Ramos (cell line): ENCODE results near the gene RIPK3.

Experiments
- in situ Hi-C: fragments of 300-500 bp; cut with MboI; formaldehyde crosslinking; loops from one replicate; pipeline ENCODE4 v1.14.3; 2022; ENCODE audit warnings: low sequenced_read_pairs; ENCODE audit not compliant: unreplicated experiment

The RIPK3 gene

DNA sequence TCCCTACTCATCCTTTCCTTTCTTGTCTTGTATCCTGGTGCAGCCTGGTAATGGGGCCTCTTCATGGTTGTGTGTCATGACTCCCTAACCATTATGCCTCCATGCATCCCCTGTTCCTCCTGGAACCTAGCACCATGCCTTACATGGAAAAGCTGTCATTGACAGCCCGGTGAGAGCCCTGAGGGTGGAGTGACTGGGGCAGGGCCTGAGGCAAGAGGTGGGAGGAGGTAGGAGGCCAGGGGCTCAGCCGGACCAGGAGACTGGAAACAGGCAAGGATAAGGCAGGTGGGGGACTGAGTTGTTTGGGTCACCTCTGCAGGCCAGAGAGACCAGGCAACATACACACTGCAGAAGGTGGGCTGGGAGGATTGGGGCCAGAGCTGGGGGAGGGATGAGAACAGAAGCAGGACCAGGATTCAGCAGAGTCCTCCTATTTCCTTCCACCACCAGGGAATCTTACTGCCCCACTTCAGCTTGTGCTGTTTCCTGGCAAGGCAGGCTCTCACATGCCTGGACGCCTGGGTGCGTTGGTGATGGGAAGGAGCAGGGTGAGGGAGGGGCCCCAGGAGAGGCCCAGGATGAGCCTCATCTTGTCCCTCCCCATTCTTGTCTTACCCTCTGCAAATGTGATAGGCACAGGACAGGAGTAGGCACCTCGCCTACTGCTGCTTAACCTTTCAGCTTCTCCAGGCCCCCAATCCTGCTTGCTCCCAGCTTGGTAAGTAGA is 30.1 kb downstream of the RIPK3 start, which contains the start of gene LTB4R2:
Gene LTB4R2 (plus strand): TSS at position 603 of the 727 bp plus-strand sequence. CDS start 525 bp downstream, outside the sequence.
- in situ Hi-C loops, result no loop called here

DNA sequence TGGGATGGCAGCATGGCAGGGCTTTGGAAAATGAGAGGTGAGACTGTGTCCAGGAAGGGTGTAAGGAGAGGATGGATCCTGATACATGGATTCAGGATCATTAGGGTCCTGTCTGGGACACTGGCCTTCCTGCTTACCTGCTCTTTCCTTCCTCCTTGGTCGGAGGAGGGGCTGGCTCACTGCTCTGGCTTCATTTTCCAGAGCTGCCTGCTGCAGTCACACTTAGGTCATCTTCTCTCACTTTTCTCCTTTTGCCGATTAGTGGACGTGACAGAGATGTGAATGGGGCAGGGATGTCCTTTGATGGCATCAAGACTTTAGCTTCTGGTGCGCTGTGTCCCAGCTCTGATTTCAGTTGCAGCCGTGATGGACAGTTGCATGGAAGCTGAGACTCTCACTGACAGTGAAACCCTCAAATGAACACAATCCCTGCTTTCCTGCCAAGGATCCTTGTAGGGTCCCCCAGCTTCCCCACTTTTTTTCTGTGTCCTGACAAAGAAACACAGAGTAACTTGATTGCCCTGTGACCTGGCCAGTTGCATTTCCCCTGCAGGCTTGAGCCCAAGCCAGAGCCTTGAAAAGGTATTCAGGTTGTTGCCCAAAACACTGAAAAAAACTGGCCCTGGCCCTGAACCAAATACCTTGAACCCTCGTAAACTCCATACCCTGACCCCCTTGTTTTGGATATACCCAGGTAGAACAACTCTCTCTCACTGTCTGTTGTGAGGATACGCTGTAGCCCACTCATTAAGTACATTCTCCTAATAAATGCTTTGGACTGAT is 31.3 kb downstream of the RIPK3 start:
- in situ Hi-C loops, result no loop called here

- in situ Hi-C loops, result no loop called here
Observed at GRCh38 chr14:24307575-24308341, 32.0 kb downstream of the RIPK3 start, which contains the start of gene CIDEB. TSS of gene CIDEB (minus strand) at chr14:24307977. CDS start at chr14:24307858, 119 bp downstream.

DNA sequence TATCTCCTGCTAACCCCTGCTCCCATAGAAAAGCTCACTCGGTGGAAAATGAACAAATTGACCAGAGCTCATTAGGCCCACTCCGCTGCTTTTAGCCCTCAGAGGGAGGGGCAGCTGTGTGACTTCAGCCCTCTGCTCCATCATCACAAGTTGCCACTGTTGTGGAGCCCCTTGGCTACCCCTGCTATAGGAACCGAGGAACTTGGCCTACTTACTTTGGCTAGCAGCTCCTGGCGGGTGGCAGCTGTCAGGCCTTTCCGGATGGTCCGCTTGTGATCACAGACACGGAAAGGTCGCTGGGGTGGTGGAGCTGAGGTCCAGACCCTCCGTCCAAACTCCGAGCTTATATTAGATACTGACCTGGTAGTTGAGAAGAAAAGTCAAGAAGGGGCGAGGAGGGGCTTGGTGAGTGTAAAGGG is 32.6 kb downstream of the RIPK3 start:
- in situ Hi-C loops, result no loop called here

- in situ Hi-C loops, result no loop called here
Observed at GRCh38 chr14:24304019-24304387, 35.8 kb downstream of the RIPK3 start.

DNA sequence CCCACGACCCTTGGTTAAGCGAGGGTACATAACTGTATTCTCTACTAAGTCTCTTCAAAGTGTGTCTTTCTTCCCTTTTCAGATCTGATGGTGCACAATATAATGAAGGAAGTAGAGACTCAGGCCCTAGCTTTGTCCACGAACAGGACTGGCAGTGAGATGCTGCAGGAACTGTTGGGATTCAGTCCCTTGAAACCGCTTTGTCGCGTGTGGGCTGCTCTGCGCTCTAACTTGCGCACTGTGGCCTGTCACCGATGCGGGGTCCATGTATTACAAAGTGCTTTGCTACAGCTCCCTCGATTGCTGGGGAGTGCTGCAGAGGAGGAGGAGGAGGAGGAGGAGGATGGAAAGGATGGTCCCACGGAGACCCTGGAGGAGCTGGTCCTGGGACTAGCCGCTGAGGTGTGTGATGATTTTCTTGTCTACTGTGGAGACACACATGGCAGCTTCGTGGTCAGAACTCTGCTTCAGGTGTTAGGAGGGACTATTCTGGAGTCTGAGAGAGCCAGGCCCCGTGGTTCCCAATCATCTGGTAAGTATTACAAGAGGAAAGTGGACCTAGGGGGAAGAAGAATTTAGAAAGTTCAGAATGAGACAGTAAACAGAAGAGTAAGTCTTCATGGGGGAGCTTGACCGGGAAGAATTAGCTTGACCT is 39.3 kb downstream of the RIPK3 start:
- in situ Hi-C loops, result no loop called here

DNA sequence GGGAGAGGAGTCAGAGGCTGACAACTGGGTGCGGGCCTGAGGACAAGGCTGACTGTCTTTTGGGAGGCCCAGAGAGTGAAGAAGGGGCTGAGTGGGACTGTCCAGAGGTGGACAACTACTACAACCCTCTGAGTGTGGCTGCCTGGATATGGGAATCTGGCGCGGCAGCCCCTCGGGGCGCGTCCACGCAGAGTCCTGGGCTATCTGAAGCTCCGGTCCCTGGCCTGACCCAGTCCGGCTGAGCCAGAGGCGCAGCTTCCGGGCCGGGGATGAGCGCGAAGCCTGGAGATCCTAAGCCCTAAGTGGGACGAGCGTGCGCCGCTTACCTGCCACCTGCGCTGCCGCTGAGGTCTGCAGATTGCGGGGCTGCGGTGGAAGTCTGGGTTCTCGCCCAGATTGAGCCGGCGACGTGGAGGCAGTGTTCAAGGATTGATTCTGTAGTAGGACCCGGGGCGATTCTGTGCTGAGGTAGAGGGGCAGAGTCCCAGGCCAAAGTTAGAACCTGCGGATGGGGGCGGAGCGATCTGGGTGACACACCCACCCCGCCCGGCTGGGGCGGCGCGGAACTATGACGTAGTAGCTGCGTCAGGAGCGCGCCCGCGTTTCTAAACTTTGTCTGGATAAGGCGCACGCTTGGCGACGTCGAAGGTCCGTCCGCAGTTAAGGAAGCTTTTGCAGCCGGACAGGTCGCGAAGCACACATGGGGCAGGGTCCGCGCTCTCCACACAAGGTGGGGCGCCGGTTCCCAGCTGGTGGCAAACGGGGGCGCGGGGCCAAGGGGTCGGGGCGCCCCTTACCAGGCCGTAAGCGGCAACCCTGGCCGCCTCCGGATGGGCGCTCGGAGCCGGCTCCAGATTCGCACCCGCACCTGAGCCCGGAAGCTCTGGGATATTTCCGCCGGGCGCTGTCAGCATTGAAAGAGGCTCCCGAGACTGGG is 40.3 kb downstream of the RIPK3 start, which contains the start of the genes DHRS1 and NOP9:
Gene DHRS1 (minus strand): TSS at position 526 of the 937 bp plus-strand sequence. CDS start 674 bp downstream, outside the sequence.
Gene NOP9 (plus strand): TSS at position 596 of the 937 bp plus-strand sequence. CDS start 105 bp downstream, at position 701.
- in situ Hi-C loops, result loop anchor here (5.0 kb wide), 1 partner anchor 57 kb away; the partner anchor contains the start of gene TINF2

GRCh38 chr14:24298892-24299254 is 40.9 kb downstream of the RIPK3 start:
- in situ Hi-C loops, result loop anchor here (5.0 kb wide), 1 partner anchor 57 kb away; the partner anchor contains the start of gene TINF2

DNA sequence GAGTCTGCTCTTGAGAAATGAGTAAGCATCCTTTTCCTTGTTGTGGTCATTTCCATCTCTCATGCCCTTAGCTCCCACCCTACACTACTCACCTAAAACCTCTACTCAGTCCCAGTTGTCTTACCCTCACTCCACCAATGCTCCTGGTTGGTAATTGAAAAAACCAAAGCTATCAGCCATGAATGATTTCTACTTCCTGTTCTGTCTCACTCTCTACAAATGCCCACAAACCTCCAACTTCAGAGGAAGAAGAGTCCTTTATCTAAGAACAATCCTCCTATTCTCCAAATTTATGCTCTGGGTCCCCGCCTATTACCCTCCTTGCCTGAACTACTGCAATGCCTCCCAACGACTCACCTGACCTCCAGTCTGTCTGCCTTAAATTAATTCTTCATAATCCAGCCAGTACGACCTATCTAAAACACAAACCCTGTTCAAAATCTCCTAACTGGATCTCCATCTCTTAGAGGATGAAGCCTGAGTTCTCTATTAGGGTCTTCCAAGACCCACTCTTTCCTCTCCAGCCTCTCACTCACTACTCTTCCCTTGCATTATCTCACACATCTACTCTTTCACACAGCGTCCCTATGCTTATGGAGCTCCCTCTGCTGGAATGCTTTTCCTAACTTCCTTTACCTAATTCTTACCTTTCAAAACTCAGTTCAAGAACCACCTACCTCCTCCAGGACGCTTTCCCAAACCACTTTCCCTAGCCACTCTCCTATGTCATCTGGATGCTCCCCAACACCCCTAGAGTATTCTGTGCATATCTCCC is 42.4 kb downstream of the RIPK3 start:
- in situ Hi-C loops, result loop anchor here (5.0 kb wide), 1 partner anchor 55 kb away; the partner anchor contains the start of gene TINF2

DNA sequence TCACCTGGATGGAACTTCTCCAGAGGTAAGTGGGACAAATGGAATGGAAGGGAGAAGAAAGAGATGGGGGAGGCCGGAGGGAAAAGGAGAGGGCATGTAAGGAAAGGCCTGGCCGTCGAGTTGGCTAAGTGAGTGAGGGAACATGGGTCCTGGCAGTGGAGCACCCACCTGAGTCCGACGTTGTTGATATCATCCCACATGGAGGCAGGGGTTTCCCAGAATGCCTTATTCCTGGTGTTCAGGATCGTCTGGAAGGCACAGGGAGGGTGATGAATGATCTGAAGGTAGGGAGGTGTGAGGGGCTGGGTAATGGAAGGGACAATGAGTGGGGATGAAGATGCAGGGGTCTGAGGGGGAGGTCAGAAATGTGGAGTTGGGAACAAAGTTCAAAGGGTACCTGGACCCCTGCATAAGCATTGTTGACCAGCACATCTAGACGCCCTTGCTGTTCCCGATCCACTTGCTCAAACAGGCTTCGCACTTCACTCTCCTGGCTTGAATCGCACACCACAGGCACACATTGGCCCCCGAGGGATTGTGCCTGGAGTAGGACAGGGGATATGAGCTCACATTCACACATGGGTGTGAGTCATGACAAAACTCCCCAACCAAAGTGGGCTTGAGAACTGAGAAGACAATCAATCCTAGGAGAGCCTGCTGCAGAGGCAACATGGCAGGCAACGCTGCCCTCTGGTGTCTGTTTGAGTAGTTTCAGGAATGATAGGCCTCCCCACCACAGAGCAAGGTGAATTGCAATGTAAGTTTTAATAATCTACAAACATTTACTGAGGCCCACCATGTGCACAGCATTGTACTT is 43.2 kb downstream of the RIPK3 start:
- in situ Hi-C loops, result loop anchor here (5.0 kb wide), 1 partner anchor 54 kb away; the partner anchor contains the start of gene TINF2

GRCh38 chr14:24293525-24293924 is 46.3 kb downstream of the RIPK3 start:
- in situ Hi-C loops, result no loop called here

DNA sequence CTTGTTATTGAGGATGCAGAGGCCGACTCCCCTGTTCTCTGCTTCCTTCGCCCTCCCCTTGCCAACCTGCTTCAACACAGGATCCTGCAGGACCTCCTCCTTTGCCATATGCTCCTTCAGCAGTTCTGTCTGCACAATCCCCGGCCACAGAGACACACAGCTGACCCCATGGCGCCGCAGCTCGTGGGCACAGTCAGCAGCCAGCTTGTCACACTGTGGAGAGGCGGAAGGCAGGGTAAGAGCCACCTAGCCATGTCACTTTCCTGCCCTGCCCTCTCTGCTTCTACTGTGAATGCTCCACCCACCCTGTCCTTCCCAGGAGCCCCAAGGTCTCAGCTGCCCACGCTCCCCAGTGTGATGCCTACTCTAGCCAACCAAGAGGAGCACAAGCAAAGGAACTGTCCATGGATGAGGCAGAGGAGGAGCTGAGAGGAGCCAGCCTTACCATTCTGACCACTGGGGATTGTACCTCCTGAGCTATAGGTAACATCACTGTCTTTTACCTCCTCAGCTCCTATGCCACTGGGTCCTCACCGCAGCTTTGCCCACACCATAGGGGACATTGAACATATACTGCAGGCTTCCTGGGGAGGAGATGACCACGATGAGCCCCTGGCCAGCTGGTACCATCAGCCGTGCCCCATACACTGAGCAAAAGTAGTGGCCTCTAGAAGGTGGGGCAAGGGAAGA is 47.5 kb downstream of the RIPK3 start:
- in situ Hi-C loops, result no loop called here

DNA sequence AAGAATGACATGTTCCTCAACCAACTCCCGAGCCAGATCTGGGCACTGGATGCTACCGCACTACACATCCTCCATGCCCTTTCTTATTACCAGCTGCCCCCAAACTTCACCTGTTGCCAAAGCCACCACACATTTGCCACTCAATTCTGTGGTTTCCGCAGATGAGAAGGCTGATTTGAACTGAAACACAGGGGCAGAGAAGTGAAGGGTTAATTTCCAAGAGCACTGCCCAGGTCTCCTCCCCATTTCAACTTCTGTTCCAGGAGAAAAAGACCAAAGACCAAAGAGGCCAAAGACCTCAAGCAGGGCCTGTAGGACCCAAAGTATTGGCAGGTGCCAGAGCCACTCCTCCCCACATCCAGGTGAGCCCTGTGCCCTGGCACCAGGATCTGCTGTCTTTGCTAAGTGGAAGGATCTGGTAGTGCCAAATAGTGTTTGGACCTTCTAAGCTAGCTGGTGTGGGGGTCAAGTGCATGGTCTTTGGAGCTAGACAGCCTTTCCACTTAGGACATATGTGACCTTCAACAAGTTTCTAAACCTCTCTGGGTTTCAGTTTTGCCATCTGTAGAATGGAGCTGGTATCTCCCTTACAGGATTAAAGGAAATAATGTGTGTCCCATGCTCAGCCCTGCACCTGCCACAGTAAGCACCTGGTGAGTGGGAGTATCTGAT is 48.2 kb downstream of the RIPK3 start:
- in situ Hi-C loops, result no loop called here

GRCh38 chr14:24290746-24291145 is 49.0 kb downstream of the RIPK3 start:
- in situ Hi-C loops, result no loop called here

DNA sequence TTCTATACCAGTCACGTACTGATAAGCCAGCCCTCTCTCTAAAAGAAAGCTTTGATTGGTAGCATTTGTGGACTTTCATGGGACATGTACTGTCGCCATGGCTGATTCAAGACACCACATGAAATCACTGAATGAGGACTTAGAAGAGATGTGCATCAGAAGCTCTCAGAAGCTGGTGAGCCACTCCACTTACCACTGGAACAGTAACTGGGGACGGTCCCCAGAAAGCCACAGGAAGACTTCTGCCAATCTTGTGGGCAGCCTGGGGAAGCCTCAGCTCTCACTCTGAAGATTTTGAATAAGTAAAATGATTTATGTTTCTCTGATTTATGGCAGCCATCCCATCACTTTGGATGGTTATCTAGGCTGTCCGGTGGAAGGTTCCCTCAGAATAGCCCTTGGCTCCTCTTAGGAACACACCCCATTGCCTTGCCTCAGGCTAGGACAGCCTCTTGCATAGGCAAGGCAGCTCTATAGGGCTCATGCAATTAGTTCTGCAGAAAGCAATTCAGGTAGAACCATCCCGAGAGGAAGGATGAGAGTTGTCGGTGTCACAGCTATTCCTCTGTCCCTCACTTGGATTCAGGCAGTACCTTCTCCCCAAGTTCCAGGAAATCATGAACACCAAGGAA is 50.0 kb downstream of the RIPK3 start:
- in situ Hi-C loops, result no loop called here
